Esophagus squamous epithelium (tissue), 5 donors: ENCODE data around the gene ZNHIT2. TPM values are rescaled to one million over a fixed set of nuclear protein-coding genes. Genes with fewer than 3 reads are reported as not detected.

ENCODE experiments used
- DNase-seq: peaks from one replicate; lab custom pipeline; 2025; lab: John Stamatoyannopoulos, UW
- H3K27ac ChIP-seq, 4 donors: fragments of 200-600 bp; sonication (generic); one replicate each; pipeline ENCODE4 v1.5.1; 2016 to 2019; ENCODE audit warnings: mild to moderate bottlenecking in 1 of 4
- H3K27me3 ChIP-seq, 4 donors: fragments of 200-600 bp; sonication (generic); 1 replicate in 3 of 4; 2 replicates in 1 of 4; pipeline versions ENCODE4 v1.5.1 to v1.6.0; 2017 to 2021; ENCODE audit warnings: antibody characterized with exemption in 1 of 4
- H3K36me3 ChIP-seq, 3 donors: fragments of 200-600 bp; sonication (generic); one replicate each; pipeline ENCODE4 v1.5.1; 2016 to 2019
- H3K4me1 ChIP-seq, 3 donors: fragments of 200-600 bp; sonication (generic); one replicate each; pipeline ENCODE4 v1.5.1; 2017 to 2019
- H3K4me3 ChIP-seq, 4 donors: fragments of 200-600 bp; sonication (generic); 1 replicate in 3 of 4; 2 replicates in 1 of 4; pipeline ENCODE4 v1.5.1; 2016 to 2019; ENCODE audit warnings: mild to moderate bottlenecking in 2 of 4, moderate library complexity in 1 of 4
- H3K9me3 ChIP-seq, 3 donors: fragments of 200-600 bp; sonication (generic); one replicate each; pipeline ENCODE4 v1.5.1; 2016 to 2019
- POLR2A ChIP-seq, 4 donors: fragments of 450-650 bp; IDR thresholded peaks; one replicate each; pipeline ENCODE4 v1.6.1; 2017; ENCODE audit warnings: antibody characterized with exemption in 4 of 4, mild to moderate bottlenecking in 4 of 4, moderate library complexity in 3 of 4
- WGBS, 2 donors: methylation state at CpG; one replicate each; pipeline ENCODE4 v1.1.5; 2018; 5-methylcytosine and 5-hydroxymethylcytosine counted together
- intact Hi-C: fragments of 100-400 bp; cut with DNase I; formaldehyde crosslinking; loops from one replicate; pipeline ENCODE4 v1.15.0; 2022
- small RNA-seq, 4 donors: library from RNA; depleted of rRNA; stranded (forward); fragments of <200 nt; gene quantifications; one replicate each; pipeline ENCODE3, GENCODE V24; 2016
- total RNA-seq, 4 donors: library from RNA; depleted of rRNA; stranded (reverse); fragments of >200 nt; gene quantifications; one replicate each; pipeline ENCODE4 v1.1.0, GENCODE V29; 2016
- TF ChIP-seq, protein P1 (sequence below), 6 experiments: fragments of 450-650 bp in 4 of 6; fragments of 200-600 bp in 2 of 6; sonication (generic) in 2 of 6; IDR thresholded peaks; one replicate each; pipeline ENCODE4 v1.5.1; 2016 to 2019; ENCODE audit warnings: antibody characterized with exemption in 6 of 6, mild to moderate bottlenecking in 4 of 6, moderate library complexity in 4 of 6
- donor health status: DM: yes; HTN: yes; CAD: no.

ZNHIT2 gene
- total RNA-seq, 4 donors from 2014 or later: 12.4 to 17.0 (median 16.5) TPM

DNA sequence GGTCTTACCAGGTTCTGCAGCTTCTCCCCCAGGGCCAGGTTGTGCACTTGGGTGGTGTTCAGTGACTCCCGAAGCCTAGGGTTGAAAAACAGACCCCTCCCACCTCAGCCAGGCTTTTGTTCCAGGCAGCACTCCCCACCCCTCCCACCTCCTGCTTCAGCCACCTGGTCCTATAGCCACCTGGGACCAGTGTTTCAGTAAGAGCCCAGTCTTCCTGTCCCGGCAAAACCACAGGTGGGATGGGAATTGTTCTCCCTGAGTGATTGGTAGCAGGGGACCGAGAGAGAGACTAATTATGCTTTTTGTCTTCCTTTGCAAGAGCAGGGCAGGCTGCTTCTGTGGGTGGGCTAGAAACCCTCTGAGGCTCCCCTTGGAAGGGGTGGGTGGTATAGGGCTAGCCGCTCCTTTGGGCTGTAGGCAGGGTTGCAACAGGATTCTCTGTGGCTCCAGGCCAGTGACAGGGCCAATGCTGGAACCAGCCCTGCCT is 50.7 kb downstream of the ZNHIT2 start:
- DNase-seq: no peak
- Histone ChIP-seq H3K27ac (no peak overlapping the region), H3K36me3 (no peaks in the 10 kb centered on the region), H3K4me1 (no peaks in the 10 kb centered on the region), H3K4me3 (no peak overlapping the region), H3K27me3 (no peaks in the 10 kb centered on the region), H3K9me3 (no peaks in the 10 kb centered on the region)
- intact Hi-C loops: no loop called here
- TF ChIP-seq, protein P1, sequence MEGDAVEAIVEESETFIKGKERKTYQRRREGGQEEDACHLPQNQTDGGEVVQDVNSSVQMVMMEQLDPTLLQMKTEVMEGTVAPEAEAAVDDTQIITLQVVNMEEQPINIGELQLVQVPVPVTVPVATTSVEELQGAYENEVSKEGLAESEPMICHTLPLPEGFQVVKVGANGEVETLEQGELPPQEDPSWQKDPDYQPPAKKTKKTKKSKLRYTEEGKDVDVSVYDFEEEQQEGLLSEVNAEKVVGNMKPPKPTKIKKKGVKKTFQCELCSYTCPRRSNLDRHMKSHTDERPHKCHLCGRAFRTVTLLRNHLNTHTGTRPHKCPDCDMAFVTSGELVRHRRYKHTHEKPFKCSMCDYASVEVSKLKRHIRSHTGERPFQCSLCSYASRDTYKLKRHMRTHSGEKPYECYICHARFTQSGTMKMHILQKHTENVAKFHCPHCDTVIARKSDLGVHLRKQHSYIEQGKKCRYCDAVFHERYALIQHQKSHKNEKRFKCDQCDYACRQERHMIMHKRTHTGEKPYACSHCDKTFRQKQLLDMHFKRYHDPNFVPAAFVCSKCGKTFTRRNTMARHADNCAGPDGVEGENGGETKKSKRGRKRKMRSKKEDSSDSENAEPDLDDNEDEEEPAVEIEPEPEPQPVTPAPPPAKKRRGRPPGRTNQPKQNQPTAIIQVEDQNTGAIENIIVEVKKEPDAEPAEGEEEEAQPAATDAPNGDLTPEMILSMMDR (IDR thresholded peaks at IDR 0.05): no peak
- TF ChIP-seq POLR2A (IDR thresholded peaks at IDR 0.05): no peak
- WGBS, 2 donors: 63 to 80% methylated on average over 2 of the region's 4 CpGs

Small RNA genes within 50 kb of the gene (small RNA-seq; reads per million reads assigned to genes)
- gene HIGD1AP10 (0 reads per million in 4 donors), gene PDCL2P2 (0 reads per million in 4 donors), gene RNU2-23P (0 to 0.21 (median 0.07) reads per million in 4 donors)

Other genes starting within 250 kb of the ZNHIT2 start
- gene EHD1, start 239.1 kb downstream of the ZNHIT2 start, total RNA-seq: 10 to 100 TPM; 29.5 to 44.0 (median 31.8) TPM
- gene ATG2A, start 200.5 kb downstream of the ZNHIT2 start, total RNA-seq: 10 to 100 TPM; 14.1 to 26.1 (median 19.6) TPM
- gene PPP2R5B, start 193.0 kb downstream of the ZNHIT2 start, total RNA-seq: 10 to 100 TPM in 1 of 4 donors, 1 to 10 TPM in 3; 7.7 to 10.5 (median 8.6) TPM
- not detected for gene GPHA2, start 181.8 kb downstream of the ZNHIT2 start, total RNA-seq
- gene MAJIN, start 145.6 kb downstream of the ZNHIT2 start, total RNA-seq: not detected
- under 1 TPM in 2 of 4 donors, not detected in 2; 0.38 to 0.76 TPM for gene BATF2, start 120.7 kb downstream of the ZNHIT2 start, total RNA-seq
- gene ARL2, start 103.5 kb downstream of the ZNHIT2 start, total RNA-seq: 10 to 100 TPM; 42.5 to 82.1 (median 65.0) TPM
- gene SNX15, start 90.3 kb downstream of the ZNHIT2 start, total RNA-seq: 10 to 100 TPM in 3 of 4 donors, 1 to 10 TPM in 1; 9.8 to 18.6 (median 13.9) TPM
- gene SAC3D1, start 76.5 kb downstream of the ZNHIT2 start, total RNA-seq: 10 to 100 TPM in 3 of 4 donors, 1 to 10 TPM in 1; 9.2 to 19.0 (median 15.1) TPM
- 10 to 100 TPM in 1 of 4 donors, 1 to 10 TPM in 2, under 1 TPM in 1; 0.34 to 19.6 (median 3.1) TPM for gene NAALADL1, start 59.1 kb downstream of the ZNHIT2 start, total RNA-seq
- gene CDCA5, start 33.7 kb downstream of the ZNHIT2 start, total RNA-seq: 10 to 100 TPM in 1 of 4 donors, 1 to 10 TPM in 3; 3.1 to 14.3 (median 9.0) TPM
- gene ZFPL1, start 33.5 kb downstream of the ZNHIT2 start, total RNA-seq: 10 to 100 TPM; 24.0 to 52.2 (median 32.2) TPM
- gene VPS51, start 21.5 kb downstream of the ZNHIT2 start, total RNA-seq: 100 to 1,000 TPM; 204 to 298 (median 224) TPM
- gene TM7SF2, start 5.8 kb downstream of the ZNHIT2 start, total RNA-seq: 10 to 100 TPM; 36.4 to 96.5 (median 74.7) TPM
- gene FAU, start 4.4 kb upstream of the ZNHIT2 start, total RNA-seq: 100 to 1,000 TPM; 436 to 777 (median 528) TPM
- gene MRPL49, start 4.6 kb upstream of the ZNHIT2 start, total RNA-seq: 10 to 100 TPM; 68.1 to 76.2 (median 72.0) TPM
- 10 to 100 TPM; 20.4 to 39.3 (median 26.9) TPM for gene SYVN1, start 16.8 kb upstream of the ZNHIT2 start, total RNA-seq
- gene SPDYC, start 52.5 kb upstream of the ZNHIT2 start, total RNA-seq: not detected
- gene CAPN1, start 64.2 kb upstream of the ZNHIT2 start, total RNA-seq: 100 to 1,000 TPM; 225 to 696 (median 354) TPM
- gene POLA2, start 144.3 kb upstream of the ZNHIT2 start, total RNA-seq: 10 to 100 TPM in 2 of 4 donors, 1 to 10 TPM in 2; 3.1 to 14.1 (median 10.4) TPM
- 10 to 100 TPM in 1 of 4 donors, 1 to 10 TPM in 2, under 1 TPM in 1; 0.76 to 11.4 (median 5.6) TPM for gene CDC42EP2, start 197.2 kb upstream of the ZNHIT2 start, total RNA-seq
- gene DPF2, start 216.2 kb upstream of the ZNHIT2 start, total RNA-seq: 10 to 100 TPM; 18.7 to 35.3 (median 23.8) TPM
- 1 to 10 TPM in 1 of 4 donors, under 1 TPM in 3; 0.13 to 1.3 (median 0.56) TPM for gene TIGD3, start 237.1 kb upstream of the ZNHIT2 start, total RNA-seq